Panc1 (cell line): ENCODE data around the gene RBBP4. TPM values are rescaled to one million over a fixed set of nuclear protein-coding genes. Genes with fewer than 3 reads are reported as not detected.
"Not testable (repeated sequence)": the region's sequence is repeated elsewhere in the genome, so short reads cannot be mapped to it uniquely, and the experiment has no call there.

Experiments used
- ATAC-seq: fragments of 200-7000 bp; cut with Tn5 transposase; 2 replicates; pipeline ENCODE4 v1.9.1; 2020; ENCODE audit warnings: mild to moderate bottlenecking, moderate library complexity
- BruUV-seq: library from RNA; stranded (reverse); fragments of 400-500 nt; replicated peaks from 2 replicates; lab custom pipeline; 2021; lab: Mats Ljungman, UMichigan
- CTCF ChIA-PET: fragments of 300-600 bp; sonication (Branson Sonifier 250); formaldehyde crosslinking; loops from one replicate; lab custom pipeline; 2022; ENCODE audit warnings: antibody characterized with exemption; lab: Charles Lee
- POLR2A ChIA-PET: fragments of 300-600 bp; sonication (Branson Sonifier 250); formaldehyde crosslinking; loops from one replicate; lab custom pipeline; 2022; ENCODE audit warnings: antibody characterized with exemption; lab: Charles Lee
- DNase-seq: peaks from one replicate; pipeline ENCODE4 v3.0.0-alpha.2; 2010; ENCODE audit warnings: low read depth, low spot score
- H3K27ac ChIP-seq: 2 replicates; pipeline ENCODE4 v1.5.1; 2011; ENCODE audit warnings: mild to moderate bottlenecking, low read length, inconsistent platforms
- H3K27me3 ChIP-seq: fragments of 200-500 bp; sonication (Bioruptor generic); 2 replicates; pipeline ENCODE4 v1.6.0; 2014; ENCODE audit warnings: low read length, inconsistent platforms; ENCODE audit not compliant: control insufficient read depth, insufficient read depth
- H3K36me3 ChIP-seq: fragments of 200-500 bp; sonication (Bioruptor generic); 2 replicates; pipeline ENCODE4 v1.5.1; 2014; ENCODE audit warnings: inconsistent platforms, mild to moderate bottlenecking, low read length, moderate library complexity; ENCODE audit not compliant: control insufficient read depth, insufficient read depth
- H3K4me1 ChIP-seq: 2 replicates; pipeline ENCODE4 v1.5.1; 2011; ENCODE audit warnings: inconsistent platforms, mild to moderate bottlenecking, low read length, moderate library complexity; ENCODE audit not compliant: control insufficient read depth, insufficient read depth
- H3K4me3 ChIP-seq, 2 experiments: 2 replicates each; pipeline ENCODE4 v1.5.1; 2011 to 2012; ENCODE audit warnings: low read depth in 2 of 2, low read length in 2 of 2, mild to moderate bottlenecking in 2 of 2, inconsistent platforms in 1 of 2, moderate library complexity in 1 of 2
- H3K9me3 ChIP-seq: fragments of 200-500 bp; sonication (Bioruptor generic); 2 replicates; pipeline ENCODE4 v1.5.1; 2014; ENCODE audit warnings: low read depth, mild to moderate bottlenecking, inconsistent platforms, low read length, moderate library complexity; ENCODE audit not compliant: control insufficient read depth, insufficient read depth
- CTCF ChIP-seq: fragments of 450-650 bp; IDR thresholded peaks from 2 replicates; pipeline ENCODE4 v1.5.1; 2017; ENCODE audit warnings: mild to moderate bottlenecking
- POLR2AphosphoS5 ChIP-seq: IDR thresholded peaks from 2 replicates; pipeline ENCODE4 v1.6.1; 2012; ENCODE audit warnings: mild to moderate bottlenecking, low read depth, low read length, moderate library complexity
- REST ChIP-seq, 2 experiments: IDR thresholded peaks; 2 replicates each; pipeline ENCODE4 v1.6.1; 2011 to 2012; ENCODE audit warnings: low read depth in 2 of 2, control low read depth in 1 of 2, low read length in 1 of 2, mild to moderate bottlenecking in 1 of 2, moderate library complexity in 1 of 2; ENCODE audit not compliant: insufficient read depth in 1 of 2
- SIN3A ChIP-seq: IDR thresholded peaks from 2 replicates; pipeline ENCODE4 v1.6.1; 2012; ENCODE audit warnings: low read depth, mild to moderate bottlenecking, low read length, moderate library complexity, borderline replicate concordance; ENCODE audit not compliant: insufficient read depth
- TCF7L2 ChIP-seq: IDR thresholded peaks from 2 replicates; pipeline ENCODE4 v1.6.1; 2011; ENCODE audit warnings: mild to moderate bottlenecking, low read depth, low read length, inconsistent platforms
- in situ Hi-C: cut with HindIII; loops from 2 replicates; pipeline ENCODE4 v1.10.0; 2016; ENCODE audit warnings: low sequenced_read_pairs, low pct_unique_long_range_greater_than_20kb
- intact Hi-C: fragments of 100-400 bp; cut with micrococcal nuclease; formaldehyde crosslinking; loops from one replicate; pipeline ENCODE4 v1.10.0; 2022; ENCODE audit not compliant: unreplicated experiment
- total RNA-seq: library from RNA; stranded (reverse); gene quantifications from one replicate; pipeline ENCODE4 v1.2.1, GENCODE V29; 2021; ENCODE audit not compliant: unreplicated experiment

The RBBP4 gene
- total RNA-seq, 1 experiment from 2014 or later = 376 TPM

- in situ Hi-C loops, ATAC-seq: not testable (repeated sequence)
- BruUV-seq = TSS peak; percentile 56
Measured at GRCh38 chr1:32679993-32680392, 29.0 kb downstream of the RBBP4 start.

GRCh38 chr1:32680642-32681041 lies 29.6 kb downstream of the RBBP4 start:
- TF ChIP-seq CTCF = no peak
- TF ChIP-seq TCF7L2 = no peak
- TF ChIP-seq REST (IDR thresholded peaks at IDR 0.05; ENCODE audit: insufficient read depth in 1 of 2, low read depth in 2 of 2, low read length in 1 of 2) = no peak
- no peak for TF ChIP-seq POLR2AphosphoS5
- TF ChIP-seq SIN3A = no peak
- ATAC-seq (no peak), DNase-seq (no peak)
- peaks cover 53% of the 10 kb centered on the region for H3K36me3 ChIP-seq
- intact Hi-C loops (no loop called here), in situ Hi-C loops (no loop called here)
- no TSS peak for BruUV-seq
- H3K4me1 ChIP-seq = no peaks in the 10 kb centered on the region
- CTCF ChIA-PET = no interaction called here
- H3K27me3 ChIP-seq = no peaks in the 10 kb centered on the region
- H3K27ac ChIP-seq = no peak overlapping the region
- no peak overlapping the region for H3K4me3 ChIP-seq
- H3K9me3 ChIP-seq = no peaks in the 10 kb centered on the region
- POLR2A ChIA-PET = no interaction called here

More at GRCh38 chr1:32679993-32680392, 29.0 kb downstream of the RBBP4 start:
- H3K4me3 ChIP-seq, intact Hi-C loops, POLR2A ChIA-PET, H3K27me3 ChIP-seq, H3K9me3 ChIP-seq, DNase-seq, H3K4me1 ChIP-seq, H3K27ac ChIP-seq, CTCF ChIA-PET: not testable (repeated sequence)
- peaks cover 48% of the 10 kb centered on the region for H3K36me3 ChIP-seq

- Histone ChIP-seq H3K36me3 (peaks cover 55% of the 10 kb centered on the region), H3K4me1 (no peaks in the 10 kb centered on the region), H3K27me3 (no peaks in the 10 kb centered on the region), H3K27ac (no peak overlapping the region), H3K4me3 (no peak overlapping the region), H3K9me3 (no peaks in the 10 kb centered on the region)
- in situ Hi-C loops = no loop called here
- ATAC-seq = no peak
- POLR2A ChIA-PET = no interaction called here
- intact Hi-C loops = no loop called here
- no peak for TF ChIP-seq TCF7L2
- DNase-seq = no peak
- BruUV-seq = no TSS peak
- CTCF ChIA-PET = no interaction called here
Measured at GRCh38 chr1:32681509-32681908, 30.5 kb downstream of the RBBP4 start.
